ENCODE results near the gene CFAP119. TPM values are rescaled to one million over a fixed set of nuclear protein-coding genes. Genes with fewer than 3 reads are reported as not detected.

CFAP119 gene
- total RNA-seq, 1 donor from 2014 or later = 18.5 TPM

DNA sequence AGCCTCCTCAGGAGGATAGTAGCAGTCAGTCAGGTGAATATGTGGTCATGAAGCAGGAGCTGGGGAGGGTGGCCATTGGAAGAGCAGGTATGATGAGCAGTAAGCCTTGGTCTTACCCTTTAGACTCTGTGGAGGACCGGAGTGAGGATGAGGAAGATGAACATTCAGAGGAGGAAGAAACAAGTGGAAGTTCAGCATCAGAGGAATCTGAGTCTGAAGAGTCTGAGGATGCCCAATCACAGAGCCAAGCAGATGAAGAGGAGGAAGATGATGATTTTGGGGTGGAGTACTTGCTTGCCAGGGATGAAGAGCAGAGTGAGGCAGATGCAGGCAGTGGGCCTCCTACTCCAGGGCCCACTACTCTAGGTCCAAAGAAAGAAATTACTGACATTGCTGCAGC is 50.1 kb downstream of the CFAP119 start:
- H3K27ac Mint-ChIP-seq (ENCODE audit: unreplicated experiment) = no peak overlapping the region
- no peaks in the 10 kb centered on the region for H3K27me3 Mint-ChIP-seq (ENCODE audit: low read depth)
- H3K4me1 Mint-ChIP-seq = no peaks in the 10 kb centered on the region
- H3K36me3 Mint-ChIP-seq (ENCODE audit: low read depth) = peaks cover 61% of the 10 kb centered on the region
- H3K4me3 Mint-ChIP-seq = no peak overlapping the region
- DNase-seq (ENCODE audit: low read depth, low spot score) = no peak
- TF ChIP-seq, protein P1, sequence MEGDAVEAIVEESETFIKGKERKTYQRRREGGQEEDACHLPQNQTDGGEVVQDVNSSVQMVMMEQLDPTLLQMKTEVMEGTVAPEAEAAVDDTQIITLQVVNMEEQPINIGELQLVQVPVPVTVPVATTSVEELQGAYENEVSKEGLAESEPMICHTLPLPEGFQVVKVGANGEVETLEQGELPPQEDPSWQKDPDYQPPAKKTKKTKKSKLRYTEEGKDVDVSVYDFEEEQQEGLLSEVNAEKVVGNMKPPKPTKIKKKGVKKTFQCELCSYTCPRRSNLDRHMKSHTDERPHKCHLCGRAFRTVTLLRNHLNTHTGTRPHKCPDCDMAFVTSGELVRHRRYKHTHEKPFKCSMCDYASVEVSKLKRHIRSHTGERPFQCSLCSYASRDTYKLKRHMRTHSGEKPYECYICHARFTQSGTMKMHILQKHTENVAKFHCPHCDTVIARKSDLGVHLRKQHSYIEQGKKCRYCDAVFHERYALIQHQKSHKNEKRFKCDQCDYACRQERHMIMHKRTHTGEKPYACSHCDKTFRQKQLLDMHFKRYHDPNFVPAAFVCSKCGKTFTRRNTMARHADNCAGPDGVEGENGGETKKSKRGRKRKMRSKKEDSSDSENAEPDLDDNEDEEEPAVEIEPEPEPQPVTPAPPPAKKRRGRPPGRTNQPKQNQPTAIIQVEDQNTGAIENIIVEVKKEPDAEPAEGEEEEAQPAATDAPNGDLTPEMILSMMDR (conservative IDR thresholded peaks at IDR 0.05) = no peak
- no peaks in the 10 kb centered on the region for H3K9me3 Mint-ChIP-seq

DNA sequence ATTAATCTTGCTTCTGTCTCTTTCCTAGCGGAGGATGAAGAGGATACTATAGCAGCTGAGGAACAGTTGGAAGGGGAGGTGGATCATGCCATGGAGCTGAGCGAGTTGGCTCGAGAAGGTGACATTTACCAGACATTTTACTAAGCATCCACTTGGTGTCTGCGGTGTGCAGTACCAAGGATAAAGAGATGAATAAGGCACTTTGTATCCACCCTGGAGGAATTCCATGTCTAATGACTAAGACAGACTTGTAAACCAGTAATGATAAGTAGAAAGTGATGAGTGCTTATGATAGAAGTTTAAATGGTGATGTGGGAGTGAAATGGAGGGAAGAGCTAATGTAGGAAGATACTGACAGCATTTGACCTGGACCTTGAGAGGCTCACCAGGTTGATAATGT is 50.9 kb downstream of the CFAP119 start:
- Mint-ChIP-seq H3K27ac (ENCODE audit: unreplicated experiment) (no peak overlapping the region), H3K36me3 (ENCODE audit: low read depth) (peaks cover 55% of the 10 kb centered on the region), H3K27me3 (ENCODE audit: low read depth) (no peaks in the 10 kb centered on the region), H3K4me3 (no peak overlapping the region), H3K4me1 (no peaks in the 10 kb centered on the region), H3K9me3 (no peaks in the 10 kb centered on the region)
- TF ChIP-seq, protein P1 (conservative IDR thresholded peaks at IDR 0.05) = no peak
- no peak for DNase-seq (ENCODE audit: low read depth, low spot score)

Other genes with a start within 250 kb of the CFAP119 start
- 64.0 and 68.5 TPM in 2 replicates for gene ZNF768, start 235.5 kb downstream of the CFAP119 start, total RNA-seq
- 10.5 and 11.3 TPM in 2 replicates for gene ZNF747, start 227.2 kb downstream of the CFAP119 start, total RNA-seq
- 20.7 and 22.3 TPM in 2 replicates for gene ZNF764, start 203.7 kb downstream of the CFAP119 start, total RNA-seq
- gene ZNF688, start 190.3 kb downstream of the CFAP119 start, total RNA-seq = 13.4 and 14.3 TPM in 2 replicates
- gene ZNF785, start 176.4 kb downstream of the CFAP119 start, total RNA-seq = 37.6 and 38.3 TPM in 2 replicates
- 23.0 and 23.2 TPM in 2 replicates for gene ZNF689, start 151.7 kb downstream of the CFAP119 start, total RNA-seq
- gene PRR14, start 111.1 kb downstream of the CFAP119 start, total RNA-seq = 62.8 and 67.0 TPM in 2 replicates
- gene FBRS, start 103.6 kb downstream of the CFAP119 start, total RNA-seq = 63.6 and 67.1 TPM in 2 replicates
- gene SRCAP, start 62.9 kb downstream of the CFAP119 start, total RNA-seq = 94.5 and 100.0 TPM in 2 replicates
- 39.2 and 40.8 TPM in 2 replicates for gene PHKG2, start 13.6 kb downstream of the CFAP119 start, total RNA-seq
- gene RNF40, start 260 bp upstream of the CFAP119 start, total RNA-seq = 154 and 157 TPM in 2 replicates
- gene ZNF629, start 25.1 kb upstream of the CFAP119 start, total RNA-seq = 41.0 and 41.4 TPM in 2 replicates
- 35.9 and 38.4 TPM in 2 replicates for gene BCL7C, start 132.0 kb upstream of the CFAP119 start, total RNA-seq
- gene CTF1, start 134.6 kb upstream of the CFAP119 start, total RNA-seq = 1.6 and 2.6 TPM in 2 replicates
- 78.1 and 84.7 TPM in 2 replicates for gene FBXL19, start 161.5 kb upstream of the CFAP119 start, total RNA-seq
- 7.7 and 8.0 TPM in 2 replicates for gene ORAI3, start 187.0 kb upstream of the CFAP119 start, total RNA-seq
- gene SETD1A, start 195.7 kb upstream of the CFAP119 start, total RNA-seq = 33.4 and 35.2 TPM in 2 replicates
- gene HSD3B7, start 223.1 kb upstream of the CFAP119 start, total RNA-seq = 1.9 and 2.3 TPM in 2 replicates
- 12.1 and 14.1 TPM in 2 replicates for gene STX1B, start 248.6 kb upstream of the CFAP119 start, total RNA-seq